ENCODE measurements around the gene P3H3.

Gene P3H3

GRCh38 chr12:6826734-6827436, 1.3 kb upstream of the P3H3 start:
- DNase-seq (ENCODE audit: low read depth in 2 of 2), result no peak

GRCh38 chr12:6827437-6827911, 733 bp upstream of the P3H3 start:
- DNase-seq (ENCODE audit: low read depth in 2 of 2), result peak; percentile 39 to 61

GRCh38 chr12:6828781-6829535, 751 bp downstream of the P3H3 start:
- no peak for DNase-seq (ENCODE audit: low read depth in 2 of 2)

- DNase-seq (ENCODE audit: low read depth in 2 of 2), result no peak
Observed at GRCh38 chr12:6829536-6830220, 1.5 kb downstream of the P3H3 start.

GRCh38 chr12:6830286-6830890, 2.2 kb downstream of the P3H3 start:
- no peak for DNase-seq (ENCODE audit: low read depth in 2 of 2)

GRCh38 chr12:6830999-6831398, 2.8 kb downstream of the P3H3 start:
- no peak for DNase-seq (ENCODE audit: low read depth in 2 of 2)

- no peak for DNase-seq (ENCODE audit: low read depth in 2 of 2)
Observed at GRCh38 chr12:6831450-6831995, 3.3 kb downstream of the P3H3 start.

- DNase-seq (ENCODE audit: low read depth in 2 of 2), result no peak
Observed at GRCh38 chr12:6832125-6832524, 3.9 kb downstream of the P3H3 start.

GRCh38 chr12:6833189-6833890, 5.1 kb downstream of the P3H3 start:
- DNase-seq (ENCODE audit: low read depth in 2 of 2), result no peak

GRCh38 chr12:6834254-6834653, 6.0 kb downstream of the P3H3 start:
- no peak for DNase-seq (ENCODE audit: low read depth in 2 of 2)

- no peak for DNase-seq (ENCODE audit: low read depth in 2 of 2)
Observed at GRCh38 chr12:6834873-6835272, 6.7 kb downstream of the P3H3 start.

- no peak for DNase-seq (ENCODE audit: low read depth in 2 of 2)
Observed at GRCh38 chr12:6836851-6837250, 8.6 kb downstream of the P3H3 start.

GRCh38 chr12:6837370-6838060, 9.3 kb downstream of the P3H3 start:
- DNase-seq (ENCODE audit: low read depth in 2 of 2), result no peak

- DNase-seq (ENCODE audit: low read depth in 2 of 2), result no peak
Observed at GRCh38 chr12:6838854-6839253, 10.6 kb downstream of the P3H3 start.

- DNase-seq (ENCODE audit: low read depth in 2 of 2), result no peak
Observed at GRCh38 chr12:6839482-6840201, 11.4 kb downstream of the P3H3 start.

GRCh38 chr12:6840330-6840729, 12.1 kb downstream of the P3H3 start:
- no peak for DNase-seq (ENCODE audit: low read depth in 2 of 2)

- no peak for DNase-seq (ENCODE audit: low read depth in 2 of 2)
Observed at GRCh38 chr12:6840761-6841515, 12.7 kb downstream of the P3H3 start, which contains the start of gene GNB3. GNB3 (plus strand) TSS chr12:6840925; CDS start chr12:6841288, 363 bp downstream.

GRCh38 chr12:6842075-6842474, 13.9 kb downstream of the P3H3 start:
- no peak for DNase-seq (ENCODE audit: low read depth in 2 of 2)
